ENCODE data around the gene SHOC2. TPM values are rescaled to one million over a fixed set of nuclear protein-coding genes. Genes with fewer than 3 reads are reported as not detected.

The SHOC2 gene
- total and polyA plus RNA-seq, 2 of the 4 experiments (the other 2 are of a cell fraction), result 13.4 to 47.5 TPM

DNA sequence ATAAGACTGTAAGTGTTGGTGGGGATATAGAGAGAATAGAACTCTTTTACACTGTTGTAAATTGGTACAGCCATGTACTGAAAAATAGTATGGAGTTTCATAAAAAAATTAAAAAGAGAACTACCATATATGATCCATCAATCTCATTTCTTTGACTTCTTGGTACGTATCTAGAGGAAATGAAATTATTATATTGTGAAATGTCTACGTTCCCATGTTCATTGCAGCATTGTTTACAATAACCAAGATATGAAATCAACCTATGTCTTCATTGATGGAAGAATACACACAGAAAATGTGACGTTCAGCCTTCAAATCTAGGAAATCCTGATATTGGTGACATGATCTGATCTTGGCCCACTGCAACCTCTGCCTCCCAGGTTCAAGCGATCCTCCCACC is 32.0 kb downstream of the SHOC2 start:
- H4K5ac ChIP-seq (ENCODE audit: low read depth, low read length), result no peak overlapping the region
- DNase-seq (no peak), ATAC-seq (ENCODE audit: low read depth) (no peak)
- no peak overlapping the region for H3K4me3 ChIP-seq (ENCODE audit: insufficient read depth, low read depth, low read length)
- no CpG with 5 or more reads among the region's 4 CpGs for WGBS, 2 experiments (ENCODE audit: extremely low coverage in 2 of 2, insufficient read length in 1 of 2)
- TF ChIP-seq POLR2A (IDR thresholded peaks at IDR 0.05; ENCODE audit: low read depth, low read length) (no peak), CEBPB (IDR thresholded peaks at IDR 0.05; ENCODE audit: low read depth, low read length) (no peak), RAD21 (IDR thresholded peaks at IDR 0.05; ENCODE audit: low read length) (no peak), RFX5 (IDR thresholded peaks at IDR 0.05; ENCODE audit: low read depth, low read length) (no peak), CHD1 (IDR thresholded peaks at IDR 0.05; ENCODE audit: low read depth, low read length) (no peak), MAZ (IDR thresholded peaks at IDR 0.05; ENCODE audit: borderline replicate concordance, low read depth, low read length) (no peak), SMC3 (IDR thresholded peaks at IDR 0.05; ENCODE audit: low read depth, low read length) (no peak)
- TF ChIP-seq, protein P1, sequence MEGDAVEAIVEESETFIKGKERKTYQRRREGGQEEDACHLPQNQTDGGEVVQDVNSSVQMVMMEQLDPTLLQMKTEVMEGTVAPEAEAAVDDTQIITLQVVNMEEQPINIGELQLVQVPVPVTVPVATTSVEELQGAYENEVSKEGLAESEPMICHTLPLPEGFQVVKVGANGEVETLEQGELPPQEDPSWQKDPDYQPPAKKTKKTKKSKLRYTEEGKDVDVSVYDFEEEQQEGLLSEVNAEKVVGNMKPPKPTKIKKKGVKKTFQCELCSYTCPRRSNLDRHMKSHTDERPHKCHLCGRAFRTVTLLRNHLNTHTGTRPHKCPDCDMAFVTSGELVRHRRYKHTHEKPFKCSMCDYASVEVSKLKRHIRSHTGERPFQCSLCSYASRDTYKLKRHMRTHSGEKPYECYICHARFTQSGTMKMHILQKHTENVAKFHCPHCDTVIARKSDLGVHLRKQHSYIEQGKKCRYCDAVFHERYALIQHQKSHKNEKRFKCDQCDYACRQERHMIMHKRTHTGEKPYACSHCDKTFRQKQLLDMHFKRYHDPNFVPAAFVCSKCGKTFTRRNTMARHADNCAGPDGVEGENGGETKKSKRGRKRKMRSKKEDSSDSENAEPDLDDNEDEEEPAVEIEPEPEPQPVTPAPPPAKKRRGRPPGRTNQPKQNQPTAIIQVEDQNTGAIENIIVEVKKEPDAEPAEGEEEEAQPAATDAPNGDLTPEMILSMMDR (conservative IDR thresholded peaks at IDR 0.05; ENCODE audit: low read depth, low read length), result no peak
- TF ChIP-seq, protein P2, sequence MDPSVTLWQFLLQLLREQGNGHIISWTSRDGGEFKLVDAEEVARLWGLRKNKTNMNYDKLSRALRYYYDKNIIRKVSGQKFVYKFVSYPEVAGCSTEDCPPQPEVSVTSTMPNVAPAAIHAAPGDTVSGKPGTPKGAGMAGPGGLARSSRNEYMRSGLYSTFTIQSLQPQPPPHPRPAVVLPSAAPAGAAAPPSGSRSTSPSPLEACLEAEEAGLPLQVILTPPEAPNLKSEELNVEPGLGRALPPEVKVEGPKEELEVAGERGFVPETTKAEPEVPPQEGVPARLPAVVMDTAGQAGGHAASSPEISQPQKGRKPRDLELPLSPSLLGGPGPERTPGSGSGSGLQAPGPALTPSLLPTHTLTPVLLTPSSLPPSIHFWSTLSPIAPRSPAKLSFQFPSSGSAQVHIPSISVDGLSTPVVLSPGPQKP (IDR thresholded peaks at IDR 0.05; ENCODE audit: borderline replicate concordance, low read depth, low read length), result no peak
- peaks cover 33% of the 10 kb centered on the region for H4K20me1 ChIP-seq (ENCODE audit: insufficient read depth, low read length)
- no peak overlapping the region for H2AK9ac ChIP-seq (replicated peaks; ENCODE audit: low read depth, low read length, poor library complexity)
- peaks cover 34 to 42% of the 10 kb centered on the region in 2 experiments for H3K79me1 ChIP-seq (ENCODE audit: low read depth in 1 of 2, low read length in 2 of 2)
- H3K36me3 ChIP-seq (ENCODE audit: control insufficient read depth, insufficient read depth, low read length), result peaks cover 6% of the 10 kb centered on the region
- POLR2A ChIA-PET (ENCODE audit: unreplicated experiment), result no interaction called here
- H2AFZ ChIP-seq (replicated peaks; ENCODE audit: low read length, poor library complexity), result no peak overlapping the region
- H3K9me1 ChIP-seq (ENCODE audit: insufficient read depth, low read length), result peaks cover 4% of the 10 kb centered on the region; the same call in 1 of the 2 replicates
- H2AK5ac ChIP-seq (ENCODE audit: low read depth, low read length), result no peak overlapping the region
- H3K56ac ChIP-seq (ENCODE audit: extremely low read depth, insufficient read depth, low read length), result no peak overlapping the region
- H3K14ac ChIP-seq (replicated peaks; ENCODE audit: low read depth, low read length), result no peak overlapping the region
- BruUV-seq (replicated peaks), result no TSS peak
- H3K23ac ChIP-seq (ENCODE audit: low read depth, low read length), result no peak overlapping the region
- no peak overlapping the region for H2BK120ac ChIP-seq (ENCODE audit: low read depth, low read length)
- H3K4me2 ChIP-seq (ENCODE audit: low read depth, low read length), result no peak overlapping the region
- H3K4me1 ChIP-seq (ENCODE audit: control insufficient read depth, insufficient read depth, low read length), result peaks cover 4% of the 10 kb centered on the region
- CTCF ChIA-PET, result no interaction called here
- dilution Hi-C loops (cut with HindIII; ENCODE audit: low sequenced_read_pairs, unreplicated experiment), result no loop called here
- no peak overlapping the region for H2BK5ac ChIP-seq (ENCODE audit: low read depth, low read length, poor library complexity, severe bottlenecking)
- in situ Hi-C loops (cut with MboI; ENCODE audit: low sequenced_read_pairs), result no loop called here
- H3K27ac ChIP-seq (ENCODE audit: insufficient read depth, low read length), result no peak overlapping the region
- H2BK20ac ChIP-seq (ENCODE audit: low read depth, low read length), result no peak overlapping the region
- intact Hi-C loops (cut with micrococcal nuclease), result no loop called here
- no peak overlapping the region for H3K4ac ChIP-seq (ENCODE audit: low read depth, low read length)
- H4K8ac ChIP-seq (ENCODE audit: low read depth in 2 of 2, low read length in 2 of 2), result no peak overlapping the region
- H2BK15ac ChIP-seq (ENCODE audit: low read depth, low read length), result no peak overlapping the region
- no peak overlapping the region for H3K18ac ChIP-seq (ENCODE audit: low read depth, low read length)
- no peak overlapping the region for H4K91ac ChIP-seq (ENCODE audit: insufficient read depth, low read depth, low read length)
- no peaks in the 10 kb centered on the region for H3K27me3 ChIP-seq (ENCODE audit: control insufficient read depth, insufficient read depth, low read length)
- H3K9me3 ChIP-seq (ENCODE audit: control insufficient read depth, insufficient read depth, low read length), result no peaks in the 10 kb centered on the region
- H3K9ac ChIP-seq (ENCODE audit: low read depth, low read length), result no peak overlapping the region

All from IMR-90 (cell line).